Loucy (cell line): ENCODE data around the gene MBNL3.

ENCODE experiments used
- H2AFZ ChIP-seq: fragments of 200-600 bp; sonication (generic); 2 replicates; pipeline ENCODE4 v1.6.0; 2016; ENCODE audit warnings: antibody characterized with exemption, mild to moderate bottlenecking, low read length, moderate library complexity
- H3F3A ChIP-seq: fragments of 200-600 bp; 2 replicates; pipeline ENCODE4 v1.6.0; 2016; ENCODE audit warnings: antibody characterized with exemption, low read depth, mild to moderate bottlenecking
- H3K27me3 ChIP-seq: fragments of 200-600 bp; sonication (generic); 2 replicates; pipeline ENCODE4 v1.6.1; 2014; ENCODE audit warnings: low read length, mild to moderate bottlenecking; ENCODE audit not compliant: insufficient read depth, poor library complexity, severe bottlenecking
- H3K36me3 ChIP-seq: fragments of 200-600 bp; sonication (generic); 2 replicates; pipeline ENCODE4 v1.6.1; 2016; ENCODE audit warnings: low read length; ENCODE audit not compliant: insufficient read depth
- H3K4me1 ChIP-seq: fragments of 200-600 bp; sonication (generic); 2 replicates; pipeline ENCODE4 v1.5.1; 2014; ENCODE audit warnings: low read length, mild to moderate bottlenecking; ENCODE audit not compliant: insufficient read depth, poor library complexity, severe bottlenecking
- H3K4me2 ChIP-seq: fragments of 200-600 bp; sonication (generic); 2 replicates; pipeline ENCODE4 v1.6.0; 2014; ENCODE audit warnings: antibody characterized with exemption, low read length, low read depth, mild to moderate bottlenecking; ENCODE audit not compliant: poor library complexity, severe bottlenecking
- H3K4me3 ChIP-seq: fragments of 200-600 bp; sonication (generic); 2 replicates; pipeline ENCODE4 v1.5.1; 2014; ENCODE audit warnings: low read length, mild to moderate bottlenecking, mixed read lengths; ENCODE audit not compliant: poor library complexity, severe bottlenecking
- H3K79me2 ChIP-seq: fragments of 200-600 bp; sonication (generic); 2 replicates; pipeline ENCODE4 v1.6.1; 2014; ENCODE audit warnings: low read length; ENCODE audit not compliant: insufficient read depth
- H3K9ac ChIP-seq: fragments of 200-600 bp; sonication (generic); 2 replicates; pipeline ENCODE4 v1.6.0; 2014; ENCODE audit warnings: mild to moderate bottlenecking, low read depth, low read length, moderate library complexity; ENCODE audit not compliant: poor library complexity, severe bottlenecking
- H3K9me2 ChIP-seq: fragments of 200-600 bp; sonication (generic); replicated peaks from 2 replicates; pipeline ENCODE4 v1.6.1; 2016; ENCODE audit warnings: low read depth, low read length, mixed read lengths
- H3K9me3 ChIP-seq: fragments of 200-600 bp; sonication (generic); 2 replicates; pipeline ENCODE4 v1.6.1; 2014; ENCODE audit warnings: mild to moderate bottlenecking, antibody characterized with exemption, low read length, low read depth; ENCODE audit not compliant: insufficient read depth
- H4K20me1 ChIP-seq: fragments of 200-600 bp; sonication (generic); 2 replicates; pipeline ENCODE4 v1.6.0; 2014; ENCODE audit warnings: antibody characterized with exemption, low read length, mild to moderate bottlenecking; ENCODE audit not compliant: insufficient read depth, poor library complexity, severe bottlenecking
- CTCF ChIP-seq: fragments of 200-600 bp; sonication (generic); conservative IDR thresholded peaks from 2 replicates; pipeline ENCODE4 v1.5.1; 2014; ENCODE audit warnings: mild to moderate bottlenecking, antibody characterized with exemption, low read length
- EZH2phosphoT487 ChIP-seq: fragments of 200-600 bp; IDR thresholded peaks from 2 replicates; pipeline ENCODE4 v1.6.1; 2018; ENCODE audit warnings: antibody characterized with exemption, mild to moderate bottlenecking, moderate library complexity, borderline replicate concordance

The MBNL3 gene

DNA sequence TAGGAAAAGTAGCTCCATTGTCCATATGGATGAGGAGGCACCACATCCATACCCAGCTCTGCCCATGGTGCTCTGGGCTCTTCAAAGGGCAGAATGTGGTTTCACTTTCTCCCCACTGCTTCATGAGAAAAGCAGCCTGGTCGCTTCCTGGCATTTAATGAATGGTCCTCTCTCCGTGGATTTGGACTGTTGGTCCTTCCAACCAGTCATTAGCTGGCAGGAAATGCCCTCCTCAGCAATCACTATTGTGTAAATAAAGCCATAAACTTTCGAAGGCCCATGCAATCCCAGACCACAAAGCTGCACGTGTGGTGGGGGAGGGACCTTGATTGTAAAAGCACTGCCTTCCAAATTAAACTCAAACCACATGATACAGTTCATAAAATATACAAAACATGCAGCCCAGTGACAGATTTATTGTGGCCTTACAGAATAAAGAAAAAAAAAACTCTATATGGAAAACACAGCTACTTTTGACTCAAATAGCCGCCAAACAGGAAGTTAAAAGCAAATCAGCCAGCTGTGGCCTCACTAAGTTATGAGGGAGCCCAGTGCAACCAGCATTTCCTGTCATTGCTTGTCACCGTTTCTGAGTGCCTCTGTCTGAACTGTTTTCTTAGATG is 8.1 kb downstream of the MBNL3 start:
- no peak overlapping the region for H2AFZ ChIP-seq
- TF ChIP-seq EZH2phosphoT487, result no peak
- no peak for TF ChIP-seq CTCF
- H3K9ac ChIP-seq, result peak overlapping the region; percentile 69
- no peaks in the 10 kb centered on the region for H3K36me3 ChIP-seq
- no peaks in the 10 kb centered on the region for H3K27me3 ChIP-seq
- peak overlapping the region; percentile 76 for H3K4me2 ChIP-seq
- 0 out of 2 replicates have a peak, but pooled peaks cover 13% of the 10 kb centered on the region for H3F3A ChIP-seq
- H3K79me2 ChIP-seq, result peaks cover 53% of the 10 kb centered on the region
- no peaks in the 10 kb centered on the region for H4K20me1 ChIP-seq
- peak overlapping the region; percentile 77 for H3K4me3 ChIP-seq
- H3K9me3 ChIP-seq, result no peaks in the 10 kb centered on the region
- peaks cover 43% of the 10 kb centered on the region for H3K4me1 ChIP-seq
- no peaks in the 10 kb centered on the region for H3K9me2 ChIP-seq

- no peaks in the 10 kb centered on the region for H3K9me2 ChIP-seq
- TF ChIP-seq EZH2phosphoT487, result no peak
- no peak for TF ChIP-seq CTCF
- H3K4me2 ChIP-seq, result peak overlapping the region; percentile 57
- peaks cover 24% of the 10 kb centered on the region for H3K79me2 ChIP-seq
- peak overlapping the region; percentile 1 for H3K9ac ChIP-seq
- no peaks in the 10 kb centered on the region for H4K20me1 ChIP-seq
- no peaks in the 10 kb centered on the region for H3F3A ChIP-seq
- H3K27me3 ChIP-seq, result no peaks in the 10 kb centered on the region
- peaks cover 18% of the 10 kb centered on the region for H3K4me1 ChIP-seq
- no peaks in the 10 kb centered on the region for H3K9me3 ChIP-seq
- no peaks in the 10 kb centered on the region for H3K36me3 ChIP-seq
- H3K4me3 ChIP-seq, result peak overlapping the region; percentile 35
- no peak overlapping the region for H2AFZ ChIP-seq
Measured at GRCh38 chrX:132474544-132475248, 14.1 kb downstream of the MBNL3 start.

DNA sequence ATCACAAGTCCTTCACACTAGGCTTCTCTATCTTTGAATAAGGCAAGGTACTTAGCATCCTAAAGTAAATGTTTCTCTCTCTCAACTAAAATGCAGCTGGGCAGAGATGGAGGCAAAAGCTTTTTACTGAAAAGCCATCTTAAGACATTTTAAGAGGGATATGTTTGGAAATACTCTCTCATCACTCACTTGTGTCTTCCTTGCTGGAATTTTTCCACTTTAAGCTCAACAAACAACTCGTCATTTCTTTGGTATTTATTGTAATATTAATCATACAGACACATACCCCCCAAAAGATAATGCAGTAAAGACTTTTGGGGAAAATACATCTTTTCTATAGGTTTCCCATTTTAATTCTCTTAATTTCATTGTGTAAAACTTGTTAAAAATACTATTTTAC is 16.4 kb downstream of the MBNL3 start:
- H3K4me1 ChIP-seq, result peaks cover 14% of the 10 kb centered on the region
- H3K9me3 ChIP-seq, result no peaks in the 10 kb centered on the region
- H3K79me2 ChIP-seq, result peaks cover 14% of the 10 kb centered on the region
- H2AFZ ChIP-seq, result no peak overlapping the region
- no peaks in the 10 kb centered on the region for H4K20me1 ChIP-seq
- no peak overlapping the region for H3K4me3 ChIP-seq
- no peak for TF ChIP-seq CTCF
- TF ChIP-seq EZH2phosphoT487, result no peak
- H3K4me2 ChIP-seq, result no peak overlapping the region
- H3K9me2 ChIP-seq, result no peaks in the 10 kb centered on the region
- no peaks in the 10 kb centered on the region for H3F3A ChIP-seq
- H3K9ac ChIP-seq, result no peak overlapping the region
- H3K36me3 ChIP-seq, result no peaks in the 10 kb centered on the region
- H3K27me3 ChIP-seq, result no peaks in the 10 kb centered on the region
